DLD1 (cell line): ENCODE measurements around the gene STAM.

Experiments
- in situ Hi-C: cut with HindIII; loops from 2 replicates; pipeline ENCODE4 v1.10.0; 2017; ENCODE audit warnings: low sequenced_read_pairs

The STAM gene

GRCh38 chr10:17758200-17758599 is 114.2 kb downstream of the STAM start:
- in situ Hi-C loops = no loop called here

DNA sequence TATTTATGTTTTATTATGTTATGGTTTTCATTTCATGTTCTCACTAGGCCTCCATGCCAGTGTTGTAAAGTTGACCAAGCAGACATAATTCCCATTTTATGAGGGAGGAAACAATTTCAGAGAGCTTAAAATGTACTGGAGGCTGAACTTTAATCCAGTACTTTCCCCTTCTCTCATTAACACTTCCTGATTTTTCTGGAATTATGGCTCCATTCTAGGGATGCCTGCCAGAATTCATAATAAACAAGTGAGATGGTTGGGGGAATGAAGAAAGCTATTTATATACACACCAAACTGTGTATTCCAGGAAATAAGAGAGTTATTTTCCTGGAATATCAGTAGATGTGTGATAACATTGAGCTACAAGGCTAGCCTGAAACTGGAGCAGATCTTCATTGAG is 114.9 kb downstream of the STAM start:
- in situ Hi-C loops = no loop called here

GRCh38 chr10:17764142-17764541 is 120.2 kb downstream of the STAM start:
- in situ Hi-C loops = no loop called here

DNA sequence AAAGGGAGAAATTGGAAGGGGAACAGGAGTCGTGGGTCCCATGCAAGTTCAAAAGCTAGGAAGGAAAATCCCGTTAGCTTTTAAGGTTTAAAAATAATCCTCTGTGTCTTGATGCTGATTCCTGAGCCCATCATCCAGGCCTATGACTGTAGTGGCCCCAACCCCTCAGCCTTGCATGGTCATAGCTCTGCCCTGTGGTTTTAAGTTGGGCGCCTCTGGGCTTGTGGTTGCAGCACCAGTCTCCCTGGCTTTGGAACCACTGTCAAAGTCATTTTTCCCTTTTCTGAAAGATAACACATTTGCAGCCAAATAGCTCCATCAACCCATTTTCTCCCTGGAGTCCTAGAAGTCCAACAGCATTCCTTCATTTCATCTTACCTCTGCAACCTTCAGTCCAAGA is 121.7 kb downstream of the STAM start:
- in situ Hi-C loops = no loop called here
